IPS DF 6.9 (cell line): ENCODE results near the gene ATRNL1.

ENCODE experiments used
- DNase-seq: peaks from one replicate; pipeline ENCODE4 v3.0.0-alpha.2; 2013; ENCODE audit warnings: low read depth, low spot score
- H3K27ac ChIP-seq: one replicate; pipeline ENCODE4 v1.5.1; 2013; ENCODE audit warnings: low read length, control low read depth
- H3K27me3 ChIP-seq: 2 replicates; pipeline ENCODE4 v1.6.1; 2013; ENCODE audit warnings: mild to moderate bottlenecking, low read length; ENCODE audit not compliant: control insufficient read depth, insufficient read depth
- H3K36me3 ChIP-seq: 2 replicates; pipeline ENCODE4 v1.6.1; 2013; ENCODE audit warnings: low read length; ENCODE audit not compliant: control insufficient read depth, insufficient read depth
- H3K4me1 ChIP-seq: 2 replicates; pipeline ENCODE4 v1.6.1; 2013; ENCODE audit warnings: low read length; ENCODE audit not compliant: control insufficient read depth, insufficient read depth
- H3K4me3 ChIP-seq: 2 replicates; pipeline ENCODE4 v1.5.1; 2013; ENCODE audit warnings: mild to moderate bottlenecking, low read length
- H3K9me3 ChIP-seq: 2 replicates; pipeline ENCODE4 v1.6.1; 2013; ENCODE audit warnings: low read length, inconsistent platforms; ENCODE audit not compliant: control insufficient read depth, insufficient read depth
- WGBS: extraction: QIAGEN DNeasy Blood & Tissue Kit; methylation state at CpG from one replicate; pipeline ENCODE4 v1.1.7; 2013; ENCODE audit warnings: mixed read lengths, missing lambda C conversion rate; ENCODE audit not compliant: insufficient read length, insufficient coverage; 5-methylcytosine and 5-hydroxymethylcytosine counted together

The ATRNL1 gene

DNA sequence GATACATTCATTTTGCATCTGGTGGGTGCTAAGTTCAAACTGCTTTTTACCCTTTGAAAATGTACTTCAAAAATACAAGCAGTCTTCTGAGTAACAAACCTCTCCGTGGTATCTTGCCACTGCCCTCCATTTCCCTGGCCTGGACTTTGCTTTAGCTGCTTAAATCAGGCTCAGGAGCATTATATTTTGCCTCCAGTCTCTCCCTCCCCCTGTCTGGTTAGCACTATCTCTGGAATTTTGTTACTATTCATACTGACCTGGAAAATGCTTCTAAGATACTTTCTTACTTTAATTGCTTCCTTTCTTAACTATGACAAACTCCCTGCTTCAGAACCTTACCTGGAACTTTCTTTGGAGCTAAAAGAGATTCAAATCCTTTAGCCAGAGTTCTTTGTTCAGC, 810.0 kb downstream of the ATRNL1 start:
- Histone ChIP-seq H3K27ac (no peak overlapping the region), H3K4me3 (no peak overlapping the region), H3K36me3 (no peaks in the 10 kb centered on the region), H3K4me1 (no peaks in the 10 kb centered on the region), H3K27me3 (no peaks in the 10 kb centered on the region), H3K9me3 (no peaks in the 10 kb centered on the region)
- WGBS: no CpG with 5 or more reads among the region's 1 CpG
- DNase-seq: no peak

DNA sequence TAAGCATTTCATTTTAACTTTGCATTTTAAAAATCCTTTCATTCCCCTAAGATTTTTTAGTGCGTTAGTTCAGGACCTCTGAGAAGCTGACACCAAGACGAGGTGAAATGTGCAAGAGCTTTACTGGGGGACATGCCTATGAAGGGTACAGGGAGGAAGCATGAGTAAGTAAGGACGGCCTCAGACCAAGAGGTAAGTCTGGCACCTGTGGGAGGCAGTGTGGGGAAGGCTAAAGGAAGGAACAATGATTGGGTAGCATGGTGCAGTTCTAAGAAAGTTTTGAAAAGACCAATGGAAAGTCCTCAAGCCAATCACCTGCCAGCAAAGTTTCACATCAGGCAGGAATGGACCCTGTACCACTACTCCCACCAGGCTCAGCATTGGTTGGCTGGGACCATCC, 810.7 kb downstream of the ATRNL1 start:
- H3K4me1 ChIP-seq: no peaks in the 10 kb centered on the region
- no CpG with 5 or more reads among the region's 3 CpGs for WGBS
- no peak overlapping the region for H3K4me3 ChIP-seq

DNA sequence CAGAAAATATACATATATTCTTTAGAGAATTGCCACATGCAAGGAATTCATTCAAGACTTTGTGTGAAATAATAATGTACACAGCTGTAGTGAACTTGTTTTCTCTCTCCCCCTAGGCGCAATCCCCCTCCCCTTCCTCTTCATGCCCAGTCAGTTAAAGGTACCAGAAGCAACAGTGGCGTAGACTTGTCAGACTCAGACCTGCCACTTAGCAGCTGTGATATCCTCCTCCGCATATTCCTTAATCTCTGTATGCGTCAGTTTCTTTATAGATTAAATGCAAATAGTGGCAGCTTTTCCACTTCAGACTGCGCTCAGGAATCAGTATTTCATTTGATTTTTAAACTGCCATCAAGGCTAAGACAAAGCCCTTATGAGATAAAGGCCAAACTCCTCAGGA, 815.9 kb downstream of the ATRNL1 start:
- Histone ChIP-seq H3K4me1 (no peaks in the 10 kb centered on the region), H3K27me3 (no peaks in the 10 kb centered on the region), H3K9me3 (no peaks in the 10 kb centered on the region), H3K4me3 (no peak overlapping the region), H3K27ac (no peak overlapping the region), H3K36me3 (no peaks in the 10 kb centered on the region)
- DNase-seq: no peak
- no CpG with 5 or more reads among the region's 5 CpGs for WGBS

More for the DNA sequence above, 810.7 kb downstream of the ATRNL1 start:
- no peaks in the 10 kb centered on the region for H3K36me3 ChIP-seq
- H3K27ac ChIP-seq: no peak overlapping the region
- no peaks in the 10 kb centered on the region for H3K27me3 ChIP-seq
- no peaks in the 10 kb centered on the region for H3K9me3 ChIP-seq
- no peak for DNase-seq

DNA sequence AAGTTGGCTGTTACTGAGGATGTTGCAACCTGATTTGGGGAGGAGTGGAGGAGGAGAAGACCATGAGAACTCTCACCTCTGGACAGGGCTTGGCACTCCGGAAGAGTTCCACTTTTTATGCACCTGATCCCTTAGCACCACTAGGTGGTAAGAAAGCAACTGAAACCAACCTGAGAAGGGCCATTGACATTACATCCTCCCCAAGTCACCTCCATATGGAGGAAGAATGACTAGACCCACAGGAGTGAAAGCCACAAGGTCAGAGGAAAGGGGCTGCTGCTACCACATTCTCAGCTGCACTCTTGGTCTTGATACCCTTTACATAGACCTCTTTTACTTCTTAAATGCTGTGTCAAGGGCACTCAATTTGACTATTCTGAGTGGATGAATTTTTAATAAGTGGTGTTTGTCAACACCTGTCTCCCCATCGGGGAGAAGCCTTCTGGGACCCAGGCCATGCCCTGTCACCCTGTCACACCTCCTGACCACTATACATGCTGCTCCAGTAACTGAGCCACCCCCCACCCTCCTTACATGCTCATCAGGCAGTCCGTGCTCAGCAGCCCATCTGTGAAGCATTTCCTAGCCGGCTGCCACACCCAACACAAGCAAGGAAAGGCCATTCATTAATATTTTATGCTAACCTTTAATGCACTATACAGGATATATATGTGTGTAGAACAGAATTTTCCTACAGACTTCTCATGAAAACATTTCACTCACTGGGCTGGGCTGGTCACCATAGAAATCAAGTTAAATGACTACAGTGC, 817.0 kb downstream of the ATRNL1 start:
- no peak for DNase-seq
- H3K27ac ChIP-seq: no peak overlapping the region
- H3K4me1 ChIP-seq: no peaks in the 10 kb centered on the region
- no peaks in the 10 kb centered on the region for H3K27me3 ChIP-seq
- no peak overlapping the region for H3K4me3 ChIP-seq
- no peaks in the 10 kb centered on the region for H3K9me3 ChIP-seq
- H3K36me3 ChIP-seq: no peaks in the 10 kb centered on the region
- WGBS: no CpG with 5 or more reads among the region's 4 CpGs

DNA sequence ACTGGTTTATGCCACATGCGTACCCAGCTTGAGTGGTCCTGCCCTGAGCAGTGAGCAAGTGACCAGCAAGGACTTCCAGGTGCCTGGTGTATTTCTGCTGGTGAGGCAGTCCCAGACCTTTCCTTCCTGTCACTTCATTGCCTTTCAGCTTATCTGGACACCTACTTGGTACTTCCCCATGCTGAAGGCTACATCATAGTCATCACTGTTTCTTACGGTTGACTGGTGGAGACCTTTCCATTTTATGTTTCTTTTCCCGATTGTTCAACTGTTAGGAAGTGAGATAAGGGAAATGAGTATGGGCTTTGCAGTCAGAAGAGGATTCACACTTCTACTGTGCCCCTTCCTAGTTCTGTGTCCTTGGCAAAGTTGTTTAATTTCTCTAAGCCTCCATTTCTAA, 821.3 kb downstream of the ATRNL1 start:
- H3K27me3 ChIP-seq: no peaks in the 10 kb centered on the region
- DNase-seq: no peak
- no peaks in the 10 kb centered on the region for H3K36me3 ChIP-seq
- no peak overlapping the region for H3K4me3 ChIP-seq
- WGBS: no CpG with 5 or more reads among the region's 3 CpGs
- no peaks in the 10 kb centered on the region for H3K9me3 ChIP-seq
- no peak overlapping the region for H3K27ac ChIP-seq
- H3K4me1 ChIP-seq: no peaks in the 10 kb centered on the region

DNA sequence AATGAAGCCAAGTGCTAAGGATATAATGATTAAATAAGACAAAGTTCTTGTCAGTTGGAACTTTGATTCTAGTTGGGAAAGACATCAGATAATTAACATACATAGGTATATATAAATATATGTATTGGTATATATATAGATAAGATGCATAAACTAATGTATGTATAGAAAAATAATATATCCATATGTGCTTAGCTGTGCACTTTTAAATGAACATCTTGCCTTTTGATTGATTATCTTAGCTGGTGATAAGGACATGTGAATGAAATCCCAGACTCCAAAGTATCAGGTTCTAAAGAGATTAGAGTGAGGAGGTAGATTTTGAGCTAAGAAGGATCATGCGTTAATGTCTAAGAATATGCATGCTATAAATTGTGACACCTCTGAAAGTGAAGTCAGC, 822.3 kb downstream of the ATRNL1 start:
- Histone ChIP-seq H3K27me3 (no peaks in the 10 kb centered on the region), H3K4me1 (no peaks in the 10 kb centered on the region), H3K4me3 (no peak overlapping the region), H3K9me3 (no peaks in the 10 kb centered on the region), H3K36me3 (no peaks in the 10 kb centered on the region), H3K27ac (no peak overlapping the region)
- WGBS: no CpG with 5 or more reads among the region's 1 CpG
- DNase-seq: no peak

DNA sequence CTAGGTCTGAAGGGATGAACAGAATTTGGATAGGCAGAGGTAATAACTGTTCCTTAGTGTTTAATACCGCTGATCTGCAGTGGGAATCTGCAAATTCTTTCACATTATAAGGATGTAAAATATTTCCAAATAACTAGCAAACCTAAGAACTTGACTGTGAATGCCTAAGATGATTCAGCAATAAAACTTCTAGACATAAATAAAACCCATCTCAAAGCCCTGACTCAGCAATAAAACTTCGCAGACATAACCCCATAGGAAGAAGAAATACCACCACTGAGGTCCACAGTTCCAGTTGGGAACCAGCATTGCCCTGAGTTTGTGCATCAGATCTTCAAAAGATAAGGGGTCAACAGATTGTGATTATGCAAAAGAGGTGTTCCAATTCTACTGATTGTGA, 825.6 kb downstream of the ATRNL1 start:
- no peak for DNase-seq
- H3K36me3 ChIP-seq: no peaks in the 10 kb centered on the region
- no peak overlapping the region for H3K27ac ChIP-seq
- no peaks in the 10 kb centered on the region for H3K4me1 ChIP-seq
- no CpG with 5 or more reads among the region's 2 CpGs for WGBS
- no peak overlapping the region for H3K4me3 ChIP-seq
- no peaks in the 10 kb centered on the region for H3K27me3 ChIP-seq
- no peaks in the 10 kb centered on the region for H3K9me3 ChIP-seq

DNA sequence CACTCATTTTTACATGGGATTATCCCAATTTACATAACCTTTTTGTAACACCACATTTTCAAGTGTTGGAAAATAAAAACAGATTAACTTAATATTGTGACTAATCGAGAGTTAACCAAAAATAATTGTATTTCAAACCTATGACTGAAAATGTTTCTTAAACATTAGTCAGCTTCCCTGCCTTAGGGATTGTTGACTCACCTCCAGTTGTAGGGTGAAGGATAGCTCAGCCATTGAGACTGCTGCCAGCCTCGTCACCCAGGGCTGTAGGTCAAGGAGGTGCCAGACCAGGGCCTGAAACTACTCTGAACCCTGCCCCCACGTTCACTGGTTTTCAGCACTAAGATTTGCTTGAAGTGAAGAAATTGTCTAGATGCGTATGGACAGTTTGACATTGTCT, 828.6 kb downstream of the ATRNL1 start:
- no peaks in the 10 kb centered on the region for H3K9me3 ChIP-seq
- no peak for DNase-seq
- H3K27me3 ChIP-seq: no peaks in the 10 kb centered on the region
- no CpG with 5 or more reads among the region's 4 CpGs for WGBS
- H3K4me1 ChIP-seq: no peaks in the 10 kb centered on the region
- H3K4me3 ChIP-seq: no peak overlapping the region
- no peaks in the 10 kb centered on the region for H3K36me3 ChIP-seq
- no peak overlapping the region for H3K27ac ChIP-seq

DNA sequence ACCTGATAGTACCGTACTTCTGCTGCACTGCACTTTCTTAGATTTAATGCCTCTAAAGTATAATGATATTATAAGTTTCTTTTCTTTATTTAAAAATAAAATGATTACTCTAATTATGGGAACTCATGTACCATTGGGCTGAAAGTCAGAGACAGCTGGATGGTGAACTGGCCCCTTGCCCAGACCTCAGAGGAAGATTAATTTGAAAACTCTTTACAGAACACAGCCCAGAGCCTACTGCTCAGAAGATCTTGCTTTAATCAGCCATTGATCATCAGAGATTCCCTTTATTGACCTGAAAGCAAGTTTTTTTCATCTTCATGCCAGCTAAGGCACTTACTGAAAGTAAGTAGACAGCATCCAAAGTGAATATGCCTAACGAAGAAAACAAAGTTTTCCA, 838.1 kb downstream of the ATRNL1 start:
- Histone ChIP-seq H3K27ac (no peak overlapping the region), H3K27me3 (no peaks in the 10 kb centered on the region), H3K36me3 (no peaks in the 10 kb centered on the region), H3K4me3 (no peak overlapping the region), H3K9me3 (no peaks in the 10 kb centered on the region), H3K4me1 (no peaks in the 10 kb centered on the region)
- DNase-seq: no peak
- WGBS: no CpG with 5 or more reads among the region's 2 CpGs

DNA sequence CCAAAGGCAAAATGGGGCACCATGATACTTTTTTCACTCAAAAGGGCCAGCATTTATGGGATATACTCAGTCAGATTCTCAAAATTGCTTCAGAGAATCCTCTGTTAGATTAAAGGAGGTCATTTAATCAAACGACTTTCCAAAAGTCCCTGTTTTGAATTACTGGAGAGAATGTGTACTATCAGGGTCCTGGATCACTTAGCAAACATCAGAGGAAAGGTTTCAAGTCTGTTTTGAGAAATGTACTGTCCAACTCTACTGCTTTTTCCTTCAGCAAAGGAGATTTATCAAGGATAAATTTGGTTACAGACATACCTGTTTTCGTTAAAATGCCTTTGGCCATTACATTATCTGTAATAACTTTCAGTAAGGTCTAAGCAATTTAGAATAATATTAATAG, 838.9 kb downstream of the ATRNL1 start:
- H3K9me3 ChIP-seq: no peaks in the 10 kb centered on the region
- no CpG with 5 or more reads among the region's 2 CpGs for WGBS
- no peak overlapping the region for H3K27ac ChIP-seq
- no peaks in the 10 kb centered on the region for H3K4me1 ChIP-seq
- DNase-seq: no peak
- no peaks in the 10 kb centered on the region for H3K36me3 ChIP-seq
- no peaks in the 10 kb centered on the region for H3K27me3 ChIP-seq
- H3K4me3 ChIP-seq: no peak overlapping the region

DNA sequence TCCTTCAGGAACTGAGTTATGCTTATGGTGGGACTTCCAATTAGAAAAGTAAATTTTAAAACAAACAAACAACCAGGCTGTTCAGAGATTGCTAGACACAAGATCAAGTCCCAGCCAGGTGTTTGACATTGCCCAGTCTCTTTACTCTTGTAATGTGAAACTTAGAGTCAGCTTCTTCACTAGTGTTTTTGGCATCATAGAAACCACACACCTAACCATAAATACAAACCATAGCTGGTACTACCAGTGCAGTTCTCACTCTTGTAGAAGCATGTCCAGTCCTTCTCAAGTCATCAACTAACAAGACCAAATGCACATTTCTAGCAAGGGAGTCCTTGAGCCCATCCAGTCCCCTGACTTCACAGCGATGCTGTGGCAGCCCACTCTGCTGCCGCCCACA, 839.9 kb downstream of the ATRNL1 start:
- Histone ChIP-seq H3K4me3 (no peak overlapping the region), H3K4me1 (no peaks in the 10 kb centered on the region), H3K27ac (no peak overlapping the region), H3K27me3 (no peaks in the 10 kb centered on the region), H3K36me3 (no peaks in the 10 kb centered on the region), H3K9me3 (no peaks in the 10 kb centered on the region)
- no peak for DNase-seq
- WGBS: no CpG with 5 or more reads among the region's 2 CpGs
